PC-9 (cell line): ENCODE measurements around the gene MIGA2.

Experiments used
- CTCF ChIP-seq: fragments of 200-600 bp; sonication (generic); conservative IDR thresholded peaks from 2 replicates; pipeline ENCODE4 v1.6.1; 2017; ENCODE audit warnings: mixed run types, antibody characterized with exemption, mild to moderate bottlenecking, moderate library complexity
- EZH2 ChIP-seq: fragments of 200-600 bp; sonication (generic); IDR thresholded peaks from 2 replicates; pipeline ENCODE4 v1.8.0; 2017; ENCODE audit warnings: antibody characterized with exemption, low read depth

GRCh38 chr9:129026442-129027223, 9.8 kb upstream of the MIGA2 start:
- no peak for TF ChIP-seq CTCF
- no peak for TF ChIP-seq EZH2
